Karpas-422 (cell line): Measurements from ENCODE around the gene ASCC3. TPM values are rescaled to one million over a fixed set of nuclear protein-coding genes. Genes with fewer than 3 reads are reported as not detected.

Experiments
- DNase-seq: peaks from one replicate; pipeline ENCODE4 v3.0.0-alpha.2; 2015
- H2AFZ ChIP-seq: fragments of 200-600 bp; sonication (generic); 2 replicates; pipeline ENCODE4 v1.6.1; 2014; ENCODE audit warnings: antibody characterized with exemption, low read length, mixed read lengths
- H3K27ac ChIP-seq: fragments of 200-600 bp; sonication (generic); 2 replicates; pipeline ENCODE4 v1.5.1; 2014; ENCODE audit warnings: mild to moderate bottlenecking, low read length, moderate library complexity
- H3K27me3 ChIP-seq: fragments of 200-600 bp; sonication (generic); 2 replicates; pipeline ENCODE4 v1.6.1; 2014; ENCODE audit warnings: low read length, mixed read lengths
- H3K36me3 ChIP-seq: fragments of 200-600 bp; sonication (generic); 2 replicates; pipeline ENCODE4 v1.6.1; 2014; ENCODE audit warnings: low read length, mixed read lengths; ENCODE audit not compliant: insufficient read depth
- H3K4me1 ChIP-seq: fragments of 200-600 bp; sonication (generic); 2 replicates; pipeline ENCODE4 v1.6.1; 2014; ENCODE audit warnings: mild to moderate bottlenecking, low read length, mixed read lengths
- H3K4me2 ChIP-seq: fragments of 200-600 bp; sonication (generic); 2 replicates; pipeline ENCODE4 v1.6.1; 2014; ENCODE audit warnings: low read length, low read depth, mild to moderate bottlenecking; ENCODE audit not compliant: poor library complexity, severe bottlenecking
- H3K4me3 ChIP-seq: fragments of 200-600 bp; sonication (generic); 2 replicates; pipeline ENCODE4 v1.5.1; 2014; ENCODE audit warnings: mild to moderate bottlenecking, antibody characterized with exemption, low read length, mixed read lengths
- H3K79me2 ChIP-seq: fragments of 200-600 bp; sonication (generic); 2 replicates; pipeline ENCODE4 v1.6.1; 2014; ENCODE audit warnings: mild to moderate bottlenecking, low read length, mixed read lengths
- H3K9ac ChIP-seq: fragments of 200-600 bp; sonication (generic); 2 replicates; pipeline ENCODE4 v1.6.0; 2014; ENCODE audit warnings: low read length
- H3K9me2 ChIP-seq: fragments of 200-600 bp; sonication (generic), shearing (Covaris generic); replicated peaks from 2 replicates; pipeline ENCODE4 v1.6.0; 2014; ENCODE audit warnings: mild to moderate bottlenecking, low read length, moderate library complexity; ENCODE audit not compliant: insufficient read depth
- H3K9me3 ChIP-seq: fragments of 300-700, 200-600 bp; sonication (generic); 2 replicates; pipeline ENCODE4 v1.6.1; 2014; ENCODE audit warnings: low read length, mixed read lengths
- H4K20me1 ChIP-seq: fragments of 200-600 bp; sonication (generic); 2 replicates; pipeline ENCODE4 v1.6.1; 2014; ENCODE audit warnings: mild to moderate bottlenecking, antibody characterized with exemption, low read length, low read depth; ENCODE audit not compliant: insufficient read depth
- total RNA-seq: library from RNA; depleted of rRNA; stranded (reverse); fragments of >200 nt; shearing (Covaris generic); gene quantifications from 2 replicates; pipeline ENCODE4 v1.2.3, GENCODE V29; 2014; ENCODE audit warnings: low replicate concordance

Gene ASCC3
- total RNA-seq, 1 experiment from 2014 or later: 56.2 TPM

DNA sequence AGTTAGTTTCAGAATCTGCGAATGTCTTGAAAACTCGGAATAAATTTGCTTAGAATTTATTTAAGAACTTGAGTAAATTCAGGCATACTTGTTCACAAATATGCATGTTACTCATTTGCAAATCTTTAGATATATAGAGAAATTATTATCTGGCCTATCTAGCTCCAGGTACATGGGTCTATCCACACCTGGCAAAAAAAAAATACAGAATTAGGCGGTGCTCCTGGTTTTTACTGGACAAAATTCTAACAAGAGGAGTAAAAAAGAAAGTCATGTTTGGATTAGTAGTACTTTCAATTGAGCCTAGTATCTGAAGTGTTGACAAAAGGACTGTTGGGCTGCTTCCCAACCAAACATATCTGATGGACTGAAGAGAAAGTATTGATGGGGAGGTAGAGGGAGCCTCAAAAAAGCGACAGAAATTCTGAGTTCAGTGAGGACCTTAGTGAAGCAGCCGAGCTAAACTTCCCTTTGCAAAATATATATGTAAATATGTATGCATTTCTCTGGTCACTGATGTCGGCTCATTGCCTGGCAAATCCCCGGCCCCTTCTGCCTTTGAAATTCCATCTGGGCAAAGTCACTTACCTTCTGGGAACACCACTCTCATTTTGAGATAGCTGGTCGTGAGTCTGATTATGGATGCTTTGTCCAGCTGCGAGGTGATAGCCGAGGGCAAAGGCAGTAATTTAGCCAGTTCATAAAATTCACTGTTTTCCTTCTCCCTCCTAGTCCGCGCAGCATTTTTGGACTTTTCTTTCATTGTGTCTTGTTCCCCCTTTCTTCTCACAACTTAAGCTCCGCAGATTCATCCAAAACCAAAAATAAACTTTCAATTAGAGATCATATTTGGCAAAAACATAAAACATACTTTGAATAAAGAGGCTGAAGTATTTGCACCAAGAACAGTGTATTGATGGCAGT, 418.2 kb downstream of the ASCC3 start:
- H3K9me3 ChIP-seq: no peaks in the 10 kb centered on the region
- no peak overlapping the region for H3K27ac ChIP-seq

GRCh38 chr6:100461917-100462705, 419.0 kb downstream of the ASCC3 start:
- Histone ChIP-seq H3K9me3 (no peaks in the 10 kb centered on the region), H3K9ac (no peak overlapping the region), H3K4me1 (no peaks in the 10 kb centered on the region), H3K79me2 (no peaks in the 10 kb centered on the region), H3K9me2 (no peaks in the 10 kb centered on the region), H3K27ac (no peak overlapping the region), H3K36me3 (no peaks in the 10 kb centered on the region), H3K27me3 (no peaks in the 10 kb centered on the region), H3K4me3 (no peak overlapping the region), H4K20me1 (no peaks in the 10 kb centered on the region), H2AFZ (no peak overlapping the region), H3K4me2 (no peak overlapping the region)
- DNase-seq: no peak

More for the DNA sequence above, 418.2 kb downstream of the ASCC3 start:
- H2AFZ ChIP-seq: no peak overlapping the region
- no peaks in the 10 kb centered on the region for H4K20me1 ChIP-seq
- no peak overlapping the region for H3K9ac ChIP-seq
- H3K4me2 ChIP-seq: no peak overlapping the region
- no peaks in the 10 kb centered on the region for H3K9me2 ChIP-seq
- no peak for DNase-seq
- no peaks in the 10 kb centered on the region for H3K79me2 ChIP-seq
- H3K4me3 ChIP-seq: no peak overlapping the region
- H3K4me1 ChIP-seq: no peaks in the 10 kb centered on the region
- H3K27me3 ChIP-seq: no peaks in the 10 kb centered on the region
- no peaks in the 10 kb centered on the region for H3K36me3 ChIP-seq

- Histone ChIP-seq H3K9ac (no peak overlapping the region), H3K4me2 (no peak overlapping the region), H3K79me2 (no peaks in the 10 kb centered on the region), H3K4me3 (no peak overlapping the region), H3K27me3 (no peaks in the 10 kb centered on the region), H4K20me1 (no peaks in the 10 kb centered on the region), H3K9me2 (no peaks in the 10 kb centered on the region), H3K9me3 (no peaks in the 10 kb centered on the region), H3K27ac (no peak overlapping the region), H3K4me1 (no peaks in the 10 kb centered on the region), H3K36me3 (no peaks in the 10 kb centered on the region), H2AFZ (no peak overlapping the region)
- DNase-seq: no peak
These were observed 419.7 kb downstream of the ASCC3 start for GRCh38 chr6:100461278-100461916.

DNA sequence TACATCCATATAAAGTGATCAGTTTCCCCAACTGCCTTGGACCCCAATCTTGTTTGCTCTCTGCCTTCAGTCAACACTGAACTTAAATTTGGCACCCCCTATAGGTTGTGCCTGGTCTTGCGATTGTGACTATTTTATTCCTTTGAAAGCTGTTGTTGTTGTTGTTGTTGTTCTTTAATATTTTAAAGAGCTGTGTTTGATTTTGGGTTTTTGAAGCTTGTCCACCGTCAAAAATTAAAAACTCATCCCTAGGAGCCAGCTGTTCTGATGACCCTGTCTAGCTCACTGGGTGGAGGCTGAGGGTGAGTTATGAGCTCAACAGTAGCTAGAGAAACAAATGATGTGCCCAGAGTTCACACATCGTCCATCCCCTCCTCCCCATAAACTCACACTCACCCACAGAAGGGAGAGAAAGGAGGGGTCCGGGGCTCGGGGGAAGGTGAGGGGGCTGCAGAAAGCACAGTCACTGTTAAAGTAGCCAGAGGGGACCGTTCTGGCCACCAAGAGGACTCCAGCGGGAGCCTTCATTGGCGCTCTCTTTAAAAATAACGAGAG, 420.4 kb downstream of the ASCC3 start:
- no peak overlapping the region for H2AFZ ChIP-seq
- no peak overlapping the region for H3K4me3 ChIP-seq
- H3K4me1 ChIP-seq: no peaks in the 10 kb centered on the region
- H3K9me3 ChIP-seq: no peaks in the 10 kb centered on the region
- peak; percentile 45 for DNase-seq
- no peak overlapping the region for H3K27ac ChIP-seq
- H3K27me3 ChIP-seq: no peaks in the 10 kb centered on the region
- no peaks in the 10 kb centered on the region for H3K36me3 ChIP-seq
- H3K9ac ChIP-seq: no peak overlapping the region
- H3K9me2 ChIP-seq: no peaks in the 10 kb centered on the region
- H4K20me1 ChIP-seq: no peaks in the 10 kb centered on the region
- no peaks in the 10 kb centered on the region for H3K79me2 ChIP-seq
- no peak overlapping the region for H3K4me2 ChIP-seq

DNA sequence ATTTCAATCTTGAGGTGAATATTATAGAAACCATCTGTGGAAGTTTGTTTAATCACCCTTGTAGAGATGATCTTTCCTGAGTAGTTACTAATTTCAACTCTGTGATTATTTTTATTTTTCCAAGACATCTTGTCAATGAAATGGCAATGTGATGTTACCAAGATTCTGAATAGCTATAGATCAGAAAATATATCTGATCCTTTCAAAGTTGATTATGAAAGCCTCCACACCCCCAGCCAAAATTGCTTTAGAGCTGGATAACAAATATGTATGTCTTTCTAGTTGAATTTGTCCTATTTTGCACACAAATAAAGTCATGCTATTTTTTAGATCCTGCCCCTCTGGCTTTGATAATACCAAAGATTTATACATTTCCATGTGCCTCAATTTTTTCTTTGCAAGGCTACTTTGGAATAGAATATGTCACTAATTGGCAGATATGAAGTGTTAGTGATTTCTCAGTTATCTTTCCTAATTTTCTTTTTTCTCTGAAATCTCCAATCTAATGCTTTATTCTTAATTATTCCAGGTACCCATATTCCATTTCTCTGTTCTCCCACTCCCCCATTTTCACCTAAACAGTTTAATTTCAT, 421.4 kb downstream of the ASCC3 start:
- no peaks in the 10 kb centered on the region for H3K4me1 ChIP-seq
- no peak overlapping the region for H3K9ac ChIP-seq
- no peak for DNase-seq
- no peaks in the 10 kb centered on the region for H3K79me2 ChIP-seq
- no peak overlapping the region for H2AFZ ChIP-seq
- H3K9me3 ChIP-seq: no peaks in the 10 kb centered on the region
- no peaks in the 10 kb centered on the region for H3K9me2 ChIP-seq
- H4K20me1 ChIP-seq: no peaks in the 10 kb centered on the region
- H3K4me3 ChIP-seq: no peak overlapping the region
- no peak overlapping the region for H3K27ac ChIP-seq
- H3K4me2 ChIP-seq: no peak overlapping the region
- H3K36me3 ChIP-seq: no peaks in the 10 kb centered on the region
- H3K27me3 ChIP-seq: no peaks in the 10 kb centered on the region

DNA sequence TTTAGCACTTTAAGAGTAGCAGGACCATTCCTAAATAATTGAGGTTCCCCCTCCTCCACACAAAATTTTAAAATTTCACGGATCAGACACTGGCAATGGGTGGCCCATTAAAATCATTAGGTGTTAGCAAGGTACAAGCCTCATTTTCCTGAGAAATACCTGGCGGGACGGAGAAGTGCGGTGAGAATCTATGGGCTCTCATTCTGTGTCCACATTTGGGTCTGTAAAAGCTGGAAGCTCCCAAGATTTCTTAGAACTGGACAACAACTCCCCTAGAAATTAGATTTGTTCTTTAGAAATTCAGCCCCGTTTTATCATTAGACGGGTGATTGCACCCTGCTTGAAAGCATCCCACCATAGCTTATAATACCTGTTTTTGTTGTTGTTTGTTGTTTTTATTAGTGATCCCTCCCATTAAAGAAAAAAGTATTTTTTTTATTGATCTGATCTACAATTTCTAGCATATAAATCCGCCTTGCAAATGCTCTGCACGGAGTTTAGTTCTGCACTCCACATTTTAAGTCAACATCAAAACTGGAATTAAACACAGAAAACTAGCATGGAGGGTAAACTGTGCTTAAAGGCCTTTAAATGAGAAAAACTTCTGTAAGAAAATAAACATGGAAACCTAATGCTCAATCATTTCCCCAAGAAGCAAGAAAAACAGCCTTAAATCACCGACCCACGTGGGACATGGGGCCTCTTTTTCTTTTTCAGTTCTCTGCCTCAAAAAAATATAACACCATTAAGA, 422.1 kb downstream of the ASCC3 start:
- Histone ChIP-seq H3K36me3 (no peaks in the 10 kb centered on the region), H4K20me1 (no peaks in the 10 kb centered on the region), H3K9me3 (no peaks in the 10 kb centered on the region), H3K4me2 (no peak overlapping the region), H3K27me3 (no peaks in the 10 kb centered on the region), H3K9ac (no peak overlapping the region), H3K4me3 (no peak overlapping the region), H3K27ac (no peak overlapping the region), H3K9me2 (no peaks in the 10 kb centered on the region), H2AFZ (no peak overlapping the region), H3K79me2 (no peaks in the 10 kb centered on the region), H3K4me1 (no peaks in the 10 kb centered on the region)
- DNase-seq: no peak
